Skin epidermis (tissue), 12 donors: ENCODE results near the gene ASF1A.

Source experiments
- H3K27ac ChIP-seq, 21 experiments: fragments of 200-600 bp; sonication (generic) in 11 of 21; one replicate each; pipeline ENCODE4 v1.5.0; 2020; ENCODE audit warnings: mild to moderate bottlenecking in 3 of 21, inconsistent platforms in 2 of 21, moderate library complexity in 2 of 21
- H3K4me3 ChIP-seq, 7 experiments: fragments of 200-600 bp; sonication (generic) in 2 of 7; one replicate each; pipeline ENCODE4 v1.5.0; 2020; ENCODE audit warnings: inconsistent platforms in 2 of 7, mild to moderate bottlenecking in 2 of 7, moderate library complexity in 1 of 7

The ASF1A gene

GRCh38 chr6:118877806-118878205 is 16.1 kb upstream of the ASF1A start:
- no peak overlapping the region for H3K4me3 ChIP-seq
- no peak overlapping the region for H3K27ac ChIP-seq

GRCh38 chr6:118881440-118882313 is 12.3 kb upstream of the ASF1A start:
- H3K27ac ChIP-seq: no peak overlapping the region
- H3K4me3 ChIP-seq: no peak overlapping the region

- no peak overlapping the region for H3K27ac ChIP-seq
- no peak overlapping the region for H3K4me3 ChIP-seq
Observed at GRCh38 chr6:118882314-118882905, 11.5 kb upstream of the ASF1A start.

- Histone ChIP-seq H3K27ac (no peak overlapping the region), H3K4me3 (no peak overlapping the region)
Observed at GRCh38 chr6:118886641-118887040, 7.3 kb upstream of the ASF1A start.

GRCh38 chr6:118889163-118889562 is 4.8 kb upstream of the ASF1A start:
- no peak overlapping the region for H3K4me3 ChIP-seq
- H3K27ac ChIP-seq: peak overlapping the region in 2 of 21 experiments; percentile 39 to 95

GRCh38 chr6:118890997-118891790 is 2.8 kb upstream of the ASF1A start:
- Histone ChIP-seq H3K4me3 (no peak overlapping the region), H3K27ac (peak overlapping the region in 16 of 21 experiments; percentile 11 to 99 (median 84))

- Histone ChIP-seq H3K27ac (peak overlapping the region in 19 of 21 experiments; percentile 77 to 99 (median 86)), H3K4me3 (peak overlapping the region; percentile 46 to 92 (median 85))
Observed at GRCh38 chr6:118892355-118892991, 1.5 kb upstream of the ASF1A start.

GRCh38 chr6:118893064-118893806 is 717 bp upstream of the ASF1A start:
- peak overlapping the region; percentile 52 to 99 (median 85) for H3K27ac ChIP-seq
- H3K4me3 ChIP-seq: peak overlapping the region; percentile 46 to 92 (median 85)

GRCh38 chr6:118894425-118895260 is 691 bp downstream of the ASF1A start:
- peak overlapping the region; percentile 67 to 92 (median 89) for H3K4me3 ChIP-seq
- peak overlapping the region; percentile 67 to 99 (median 96) for H3K27ac ChIP-seq

- Histone ChIP-seq H3K27ac (peak overlapping the region; percentile 67 to 99 (median 96)), H3K4me3 (peak overlapping the region; percentile 67 to 92 (median 89))
Observed at GRCh38 chr6:118895261-118895560, 1.3 kb downstream of the ASF1A start.

GRCh38 chr6:118895859-118896258 is 1.9 kb downstream of the ASF1A start:
- H3K4me3 ChIP-seq: peak overlapping the region in 5 of 7 experiments; percentile 67 to 92 (median 90)
- H3K27ac ChIP-seq: peak overlapping the region in 13 of 21 experiments; percentile 95 to 99 (median 97)

- Histone ChIP-seq H3K4me3 (no peak overlapping the region), H3K27ac (peak overlapping the region in 6 of 21 experiments; percentile 10 to 99 (median 60))
Observed at GRCh38 chr6:118896339-118897136, 2.6 kb downstream of the ASF1A start.

GRCh38 chr6:118897386-118897785 is 3.4 kb downstream of the ASF1A start:
- Histone ChIP-seq H3K4me3 (no peak overlapping the region), H3K27ac (no peak overlapping the region)

- H3K27ac ChIP-seq: no peak overlapping the region
- no peak overlapping the region for H3K4me3 ChIP-seq
Observed at GRCh38 chr6:118899948-118900347, 6.0 kb downstream of the ASF1A start.

- H3K4me3 ChIP-seq: no peak overlapping the region
- H3K27ac ChIP-seq: peak overlapping the region in 6 of 21 experiments; percentile 13 to 46 (median 20)
Observed at GRCh38 chr6:118902726-118903125, 8.8 kb downstream of the ASF1A start.

- H3K4me3 ChIP-seq: no peak overlapping the region
- H3K27ac ChIP-seq: peak overlapping the region in 5 of 21 experiments; percentile 13 to 46 (median 23)
Observed at GRCh38 chr6:118903138-118903537, 9.2 kb downstream of the ASF1A start.

GRCh38 chr6:118903691-118904090 is 9.7 kb downstream of the ASF1A start:
- peak overlapping the region in 2 of 21 experiments; percentile 13 to 46 for H3K27ac ChIP-seq
- no peak overlapping the region for H3K4me3 ChIP-seq
